ENCODE results near the gene QRICH2.
"Not testable (repeated sequence)": the region's sequence is repeated elsewhere in the genome, so short reads cannot be mapped to it uniquely, and the experiment has no call there.

The QRICH2 gene

GRCh38 chr17:76266244-76266938 is 41.7 kb downstream of the QRICH2 start:
- no peak for DNase-seq (ENCODE audit: low read depth in 2 of 2)

- DNase-seq (ENCODE audit: low read depth in 2 of 2): no peak
These were observed 42.3 kb downstream of the QRICH2 start for GRCh38 chr17:76265624-76266243.

GRCh38 chr17:76264755-76265623 is 43.1 kb downstream of the QRICH2 start, which contains the start of gene UBALD2:
UBALD2 (plus strand) TSS chr17:76265348; CDS start chr17:76265506, 158 bp downstream.
- DNase-seq (ENCODE audit: low read depth in 2 of 2): peak; percentile 97 to 99

GRCh38 chr17:76264425-76264754 is 43.7 kb downstream of the QRICH2 start:
- DNase-seq (ENCODE audit: low read depth in 2 of 2): no peak

- DNase-seq (ENCODE audit: low read depth in 2 of 2): no peak
These were observed 44.2 kb downstream of the QRICH2 start for GRCh38 chr17:76263896-76264295.

GRCh38 chr17:76262732-76263344 is 45.2 kb downstream of the QRICH2 start:
- no peak for DNase-seq (ENCODE audit: low read depth in 2 of 2)

- no peak for DNase-seq (ENCODE audit: low read depth in 2 of 2)
These were observed 46.5 kb downstream of the QRICH2 start for GRCh38 chr17:76261421-76262215.

GRCh38 chr17:76260669-76261068 is 47.4 kb downstream of the QRICH2 start:
- no peak for DNase-seq (ENCODE audit: low read depth in 2 of 2)

GRCh38 chr17:76260220-76260619 is 47.9 kb downstream of the QRICH2 start:
- DNase-seq (ENCODE audit: low read depth in 2 of 2): no peak

GRCh38 chr17:76256430-76257050 is 51.5 kb downstream of the QRICH2 start:
- not testable (repeated sequence) for DNase-seq (ENCODE audit: low read depth in 2 of 2)

- no peak for DNase-seq (ENCODE audit: low read depth in 2 of 2)
These were observed 52.2 kb downstream of the QRICH2 start for GRCh38 chr17:76255801-76256429.

- no peak for DNase-seq (ENCODE audit: low read depth in 2 of 2)
These were observed 53.8 kb downstream of the QRICH2 start for GRCh38 chr17:76254275-76254674.

- no peak for DNase-seq (ENCODE audit: low read depth in 2 of 2)
These were observed 54.2 kb downstream of the QRICH2 start for GRCh38 chr17:76253841-76254240.

GRCh38 chr17:76252967-76253766 is 54.9 kb downstream of the QRICH2 start:
- not testable (repeated sequence) for DNase-seq (ENCODE audit: low read depth in 2 of 2)

GRCh38 chr17:76252040-76252954 is 55.8 kb downstream of the QRICH2 start:
- DNase-seq (ENCODE audit: low read depth in 2 of 2): no peak

GRCh38 chr17:76251478-76252039 is 56.5 kb downstream of the QRICH2 start:
- DNase-seq (ENCODE audit: low read depth in 2 of 2): no peak

GRCh38 chr17:76250141-76250540 is 57.9 kb downstream of the QRICH2 start:
- DNase-seq (ENCODE audit: low read depth in 2 of 2): no peak

Measured in stimulated activated CD4-positive, alpha-beta T cell treated with anti-CD3 and anti-CD28 coated beads, Interleukin-15, amount 100 ng/mL, for 48 hours (primary cell).